Lower lobe of right lung (tissue), 2 donors: Measurements from ENCODE around the gene RPTOR. TPM values are rescaled to one million over a fixed set of nuclear protein-coding genes. Genes with fewer than 3 reads are reported as not detected.

Experiments
- ATAC-seq, 2 donors: fragments of 200-7000 bp; cut with Tn5 transposase; one replicate each; pipeline ENCODE4 v1.9.1; 2020 to 2022; ENCODE audit warnings: mild to moderate bottlenecking in 2 of 2, moderate library complexity in 2 of 2
- DNase-seq: peaks from one replicate; pipeline ENCODE4 v3.0.0-alpha.2; 2020
- H3K27ac ChIP-seq: fragments of 200-600 bp; one replicate; pipeline ENCODE4 v1.8.0; 2022
- H3K27me3 ChIP-seq: fragments of 200-600 bp; one replicate; pipeline ENCODE4 v1.8.0; 2022; ENCODE audit warnings: low read depth
- H3K36me3 ChIP-seq: fragments of 200-600 bp; one replicate; pipeline ENCODE4 v1.8.0; 2022; ENCODE audit warnings: mild to moderate bottlenecking
- H3K4me1 ChIP-seq: fragments of 200-600 bp; one replicate; pipeline ENCODE4 v1.8.0; 2022
- H3K4me3 ChIP-seq: fragments of 200-600 bp; one replicate; pipeline ENCODE4 v1.8.0; 2022; ENCODE audit warnings: mild to moderate bottlenecking
- H3K9me3 ChIP-seq: fragments of 200-600 bp; one replicate; pipeline ENCODE4 v1.8.0; 2022
- intact Hi-C: fragments of 100-400 bp; cut with DNase I; formaldehyde crosslinking; loops from one replicate; pipeline ENCODE4 v1.11.0; 2022
- total RNA-seq: library from RNA; stranded (reverse); fragmentation: NEBNext Ultra II Directional; extraction: Animal tissue kit (Norgen Biotek cat#: 25700); gene quantifications from one replicate; pipeline ENCODE4 v1.2.1, GENCODE V29; 2021
- TF ChIP-seq, protein P1 (sequence below): fragments of 200-600 bp; IDR thresholded peaks from one replicate; pipeline ENCODE4 v1.8.0; 2022; ENCODE audit warnings: antibody characterized with exemption, mild to moderate bottlenecking
- donor health status: DM: no; HTN: yes; CAD: no; lungs with severe emphysema.

RPTOR gene
- total RNA-seq, 1 donor from 2014 or later: 34.0 TPM

DNA sequence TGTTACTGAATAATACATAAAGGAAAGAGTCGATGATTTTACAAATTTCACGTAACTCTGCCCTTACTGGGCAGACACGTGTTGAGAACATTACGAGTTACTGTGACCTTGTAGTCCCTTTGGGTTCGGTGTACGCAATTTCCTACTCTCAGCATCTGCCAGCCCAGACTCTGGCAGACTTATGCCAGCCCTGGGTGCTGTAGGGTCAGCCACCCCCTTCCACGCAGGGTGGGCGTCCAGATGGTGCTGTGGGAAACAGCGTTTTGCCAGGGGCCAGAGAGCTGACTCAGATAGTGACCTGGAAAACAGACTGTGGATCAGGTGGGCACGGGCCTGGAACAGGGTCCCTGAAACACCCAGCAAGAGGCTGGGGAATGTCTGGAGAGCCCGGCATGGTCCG lies 148.9 kb downstream of the RPTOR start:
- H3K9me3 ChIP-seq: no peaks in the 10 kb centered on the region
- no peaks in the 10 kb centered on the region for H3K36me3 ChIP-seq
- no peak overlapping the region for H3K4me3 ChIP-seq
- no peaks in the 10 kb centered on the region for H3K27me3 ChIP-seq
- no peaks in the 10 kb centered on the region for H3K4me1 ChIP-seq
- H3K27ac ChIP-seq: no peak overlapping the region
- DNase-seq (no peak), ATAC-seq (no peak)
- TF ChIP-seq, protein P1, sequence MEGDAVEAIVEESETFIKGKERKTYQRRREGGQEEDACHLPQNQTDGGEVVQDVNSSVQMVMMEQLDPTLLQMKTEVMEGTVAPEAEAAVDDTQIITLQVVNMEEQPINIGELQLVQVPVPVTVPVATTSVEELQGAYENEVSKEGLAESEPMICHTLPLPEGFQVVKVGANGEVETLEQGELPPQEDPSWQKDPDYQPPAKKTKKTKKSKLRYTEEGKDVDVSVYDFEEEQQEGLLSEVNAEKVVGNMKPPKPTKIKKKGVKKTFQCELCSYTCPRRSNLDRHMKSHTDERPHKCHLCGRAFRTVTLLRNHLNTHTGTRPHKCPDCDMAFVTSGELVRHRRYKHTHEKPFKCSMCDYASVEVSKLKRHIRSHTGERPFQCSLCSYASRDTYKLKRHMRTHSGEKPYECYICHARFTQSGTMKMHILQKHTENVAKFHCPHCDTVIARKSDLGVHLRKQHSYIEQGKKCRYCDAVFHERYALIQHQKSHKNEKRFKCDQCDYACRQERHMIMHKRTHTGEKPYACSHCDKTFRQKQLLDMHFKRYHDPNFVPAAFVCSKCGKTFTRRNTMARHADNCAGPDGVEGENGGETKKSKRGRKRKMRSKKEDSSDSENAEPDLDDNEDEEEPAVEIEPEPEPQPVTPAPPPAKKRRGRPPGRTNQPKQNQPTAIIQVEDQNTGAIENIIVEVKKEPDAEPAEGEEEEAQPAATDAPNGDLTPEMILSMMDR: no peak
- intact Hi-C loops: no loop called here

GRCh38 chr17:80694085-80694991 lies 149.7 kb downstream of the RPTOR start:
- TF ChIP-seq, protein P1: no peak
- H3K9me3 ChIP-seq: no peaks in the 10 kb centered on the region
- no peaks in the 10 kb centered on the region for H3K4me1 ChIP-seq
- no peak for ATAC-seq
- no peak overlapping the region for H3K4me3 ChIP-seq
- no peaks in the 10 kb centered on the region for H3K27me3 ChIP-seq
- intact Hi-C loops: no loop called here
- no peak for DNase-seq
- H3K27ac ChIP-seq: no peak overlapping the region
- H3K36me3 ChIP-seq: no peaks in the 10 kb centered on the region

DNA sequence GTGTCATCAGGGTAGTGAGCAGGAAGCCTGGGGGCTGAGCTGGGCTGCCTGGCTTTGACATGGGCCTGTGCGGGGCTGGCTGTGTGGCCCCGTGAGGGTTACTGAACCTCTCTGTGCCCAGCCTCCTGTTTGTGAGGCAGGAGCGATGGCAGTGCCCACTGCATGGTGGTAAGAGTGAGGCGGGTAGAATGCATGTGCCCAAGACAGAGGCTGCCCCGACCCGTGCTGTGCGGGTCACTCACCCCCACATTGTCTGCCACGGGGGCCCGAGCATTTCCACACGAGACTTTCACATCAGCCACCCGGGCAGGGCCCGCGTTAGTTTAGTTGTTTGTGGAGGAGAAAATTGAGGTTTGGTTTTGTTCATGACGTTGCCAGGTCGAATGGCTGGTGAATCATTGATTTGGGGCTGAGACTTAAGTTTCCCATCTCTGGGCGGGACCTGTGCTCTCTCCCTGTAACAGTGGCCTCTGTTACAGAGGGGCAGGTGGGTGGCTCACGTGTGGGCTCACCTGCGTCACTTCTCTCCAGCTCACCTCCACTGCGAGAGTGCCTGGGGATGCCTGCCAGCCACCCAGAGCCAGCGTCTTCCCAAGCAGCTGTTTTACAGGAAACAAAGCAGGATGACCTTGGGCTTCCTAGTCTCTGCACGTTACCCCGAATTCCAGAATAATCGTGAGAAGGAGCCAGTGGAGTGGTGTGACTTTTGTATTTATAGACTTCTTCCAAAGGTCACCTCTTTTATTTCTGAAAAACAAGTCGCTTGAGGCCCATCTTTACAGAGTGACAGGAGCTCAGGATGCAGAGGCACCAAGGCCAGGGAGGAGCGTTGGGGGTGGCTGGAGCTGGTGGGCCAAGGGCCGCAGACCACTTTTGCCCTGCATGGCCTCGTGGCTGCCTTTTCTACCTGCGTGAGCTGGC lies 150.6 kb downstream of the RPTOR start:
- H3K36me3 ChIP-seq: no peaks in the 10 kb centered on the region
- no peaks in the 10 kb centered on the region for H3K9me3 ChIP-seq
- DNase-seq: no peak
- TF ChIP-seq, protein P1: no peak
- no peaks in the 10 kb centered on the region for H3K27me3 ChIP-seq
- no peak overlapping the region for H3K27ac ChIP-seq
- no peak for ATAC-seq
- no peak overlapping the region for H3K4me3 ChIP-seq
- intact Hi-C loops: no loop called here
- H3K4me1 ChIP-seq: no peaks in the 10 kb centered on the region

DNA sequence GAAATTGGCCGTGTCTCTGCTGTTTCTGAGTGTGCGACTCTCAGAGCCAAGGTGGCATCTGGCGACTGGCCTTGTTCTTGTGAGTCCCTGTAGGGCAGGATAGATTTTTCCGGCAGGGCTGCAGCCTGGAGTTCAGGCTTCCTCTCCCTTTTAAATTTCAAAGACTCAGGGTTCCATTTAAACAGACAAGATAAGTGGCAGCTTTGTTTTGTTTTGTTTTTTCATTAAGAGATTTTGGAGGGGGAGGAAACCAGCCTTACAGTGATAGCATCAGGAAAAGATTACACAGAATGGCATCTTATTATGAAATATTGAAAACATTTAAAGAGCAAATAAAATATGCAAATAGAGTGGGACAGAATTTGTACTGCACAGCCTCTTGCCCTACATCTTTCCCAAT lies 151.3 kb downstream of the RPTOR start:
- TF ChIP-seq, protein P1: no peak
- ATAC-seq: no peak
- no peak overlapping the region for H3K27ac ChIP-seq
- H3K27me3 ChIP-seq: no peaks in the 10 kb centered on the region
- intact Hi-C loops: no loop called here
- DNase-seq: no peak
- H3K4me3 ChIP-seq: no peak overlapping the region
- H3K9me3 ChIP-seq: no peaks in the 10 kb centered on the region
- H3K36me3 ChIP-seq: no peaks in the 10 kb centered on the region
- H3K4me1 ChIP-seq: no peaks in the 10 kb centered on the region

GRCh38 chr17:80696456-80696855 lies 151.8 kb downstream of the RPTOR start:
- no peak overlapping the region for H3K4me3 ChIP-seq
- intact Hi-C loops: no loop called here
- H3K36me3 ChIP-seq: no peaks in the 10 kb centered on the region
- H3K27ac ChIP-seq: no peak overlapping the region
- no peaks in the 10 kb centered on the region for H3K4me1 ChIP-seq
- ATAC-seq: no peak
- no peaks in the 10 kb centered on the region for H3K27me3 ChIP-seq
- no peaks in the 10 kb centered on the region for H3K9me3 ChIP-seq
- TF ChIP-seq, protein P1: no peak
- no peak for DNase-seq
